GM23338 (cell line): ENCODE measurements around the gene CCT6A. TPM values are rescaled to one million over a fixed set of nuclear protein-coding genes. Genes with fewer than 3 reads are reported as not detected.

Experiments
- ATAC-seq: fragments of 200-7000 bp; cut with Tn5 transposase; 3 replicates; pipeline ENCODE4 v1.9.1; 2020
- DNase-seq: peaks from one replicate; pipeline ENCODE4 v3.0.0-alpha.2; 2015; ENCODE audit warnings: low spot score
- H2AFZ ChIP-seq: fragments of 200-600 bp; sonication (generic); 2 replicates; pipeline ENCODE4 v1.8.0; 2016; ENCODE audit warnings: antibody characterized with exemption, mild to moderate bottlenecking, moderate library complexity
- H3F3A ChIP-seq: fragments of 200-600 bp; sonication (generic); replicated peaks from 2 replicates; pipeline ENCODE4 v1.8.0; 2017; ENCODE audit warnings: antibody characterized with exemption, mixed run types, low read depth
- H3K27ac ChIP-seq: fragments of 200-600 bp; sonication (generic); 2 replicates; pipeline ENCODE4 v1.6.1; 2016; ENCODE audit warnings: low read depth
- H3K27me3 ChIP-seq: fragments of 200-600 bp; sonication (generic); 2 replicates; pipeline ENCODE4 v1.8.0; 2016; ENCODE audit warnings: mild to moderate bottlenecking, mixed run types, moderate library complexity; ENCODE audit not compliant: insufficient read depth
- H3K36me3 ChIP-seq: fragments of 200-600 bp; sonication (generic); 2 replicates; pipeline ENCODE4 v1.8.0; 2016; ENCODE audit warnings: mild to moderate bottlenecking; ENCODE audit not compliant: insufficient read depth
- H3K4me1 ChIP-seq: fragments of 200-600 bp; sonication (generic); 2 replicates; pipeline ENCODE4 v1.8.0; 2016; ENCODE audit warnings: mild to moderate bottlenecking, moderate library complexity; ENCODE audit not compliant: insufficient read depth
- H3K4me2 ChIP-seq: fragments of 200-600 bp; sonication (generic); 2 replicates; pipeline ENCODE4 v1.7.1; 2017; ENCODE audit warnings: mixed run types
- H3K4me3 ChIP-seq: fragments of 200-600 bp; sonication (generic); 2 replicates; pipeline ENCODE4 v1.6.1; 2016; ENCODE audit warnings: mixed run types
- H3K79me2 ChIP-seq: fragments of 200-600 bp; sonication (generic); replicated peaks from 2 replicates; pipeline ENCODE4 v1.8.0; 2017; ENCODE audit warnings: mild to moderate bottlenecking; ENCODE audit not compliant: insufficient read depth
- H3K9me2 ChIP-seq: fragments of 200-600 bp; sonication (generic); 2 replicates; pipeline ENCODE4 v1.8.0; 2017; ENCODE audit not compliant: insufficient read depth
- H4K20me1 ChIP-seq: fragments of 200-600 bp; sonication (generic); replicated peaks from 2 replicates; pipeline ENCODE4 v1.8.0; 2017; ENCODE audit warnings: mild to moderate bottlenecking; ENCODE audit not compliant: insufficient read depth
- H3K27ac Mint-ChIP-seq: 2 replicates; pipeline ENCODE4 v1.8.0; 2020; ENCODE audit warnings: inconsistent platforms, mild to moderate bottlenecking, moderate library complexity, mixed read lengths
- H3K27me3 Mint-ChIP-seq: 3 replicates; pipeline ENCODE4 v1.8.0; 2022; ENCODE audit warnings: low read depth, mild to moderate bottlenecking, moderate library complexity, mixed read lengths, inconsistent platforms; ENCODE audit not compliant: insufficient read depth, poor library complexity
- H3K36me3 Mint-ChIP-seq: 3 replicates; pipeline ENCODE4 v1.8.0; 2021; ENCODE audit warnings: low read depth, mild to moderate bottlenecking, inconsistent platforms, moderate library complexity, mixed read lengths
- H3K4me1 Mint-ChIP-seq: 3 replicates; pipeline ENCODE4 v1.8.0; 2020; ENCODE audit warnings: mild to moderate bottlenecking, inconsistent platforms, mixed read lengths
- H3K4me3 Mint-ChIP-seq: 3 replicates; pipeline ENCODE4 v1.8.0; 2021; ENCODE audit warnings: moderate library complexity, mild to moderate bottlenecking, inconsistent platforms, mixed read lengths
- H3K9me3 Mint-ChIP-seq: 3 replicates; pipeline ENCODE4 v1.8.0; 2020; ENCODE audit warnings: moderate library complexity, mild to moderate bottlenecking, inconsistent platforms, mixed read lengths
- CREB1 ChIP-seq: fragments of 250-450 bp; sonication (Bioruptor Pico); IDR thresholded peaks from 2 replicates; pipeline ENCODE4 v1.5.0; 2020; ENCODE audit warnings: low read depth, mild to moderate bottlenecking, moderate library complexity
- CTCF ChIP-seq, 2 experiments: fragments of 200-600 bp in 1 of 2; sonication (generic) in 1 of 2; conservative IDR thresholded peaks; 2 replicates each; pipeline versions ENCODE4 v1.5.1 to v1.6.1; 2016 to 2017; ENCODE audit warnings: antibody characterized with exemption in 2 of 2, low read depth in 2 of 2, mild to moderate bottlenecking in 2 of 2, moderate library complexity in 1 of 2
- ETS1 ChIP-seq: IDR thresholded peaks from 2 replicates; pipeline ENCODE4 v1.6.1; 2016; ENCODE audit warnings: antibody characterized with exemption
- NANOG ChIP-seq: IDR thresholded peaks from 2 replicates; pipeline ENCODE4 v1.6.1; 2016; ENCODE audit warnings: antibody characterized with exemption, borderline replicate concordance
- POLR2AphosphoS5 ChIP-seq: IDR thresholded peaks from 2 replicates; pipeline ENCODE4 v1.6.1; 2016; ENCODE audit warnings: antibody characterized with exemption, low read depth
- REST ChIP-seq: IDR thresholded peaks from one replicate; pipeline ENCODE4 v1.6.1; 2018; ENCODE audit warnings: antibody characterized with exemption; ENCODE audit not compliant: unreplicated experiment
- ZNF114 ChIP-seq: fragments of 250-450 bp; sonication (Bioruptor Pico); IDR thresholded peaks from 2 replicates; pipeline ENCODE4 v1.5.0; 2020; ENCODE audit warnings: mild to moderate bottlenecking, moderate library complexity
- ZNF331 ChIP-seq: fragments of 250-450 bp; sonication (Bioruptor Pico); IDR thresholded peaks from 2 replicates; pipeline ENCODE4 v1.5.0; 2020; ENCODE audit warnings: low read depth, mild to moderate bottlenecking, moderate library complexity
- ZNF462 ChIP-seq: fragments of 250-450 bp; sonication (Bioruptor Pico); IDR thresholded peaks from 2 replicates; pipeline ENCODE4 v1.5.0; 2020; ENCODE audit warnings: mild to moderate bottlenecking, moderate library complexity
- long read RNA-seq: library from polyadenylated mRNA; unstranded; transcript quantifications from one replicate; pipeline ENCODE4 v2.0.0, GENCODE V29; 2020; ENCODE audit not compliant: unreplicated experiment
- polyA plus RNA-seq: library from polyadenylated mRNA; unstranded; fragments of >200 nt; fragmentation: Nextera tagmentation; extraction: Ambion mirVana; gene quantifications from 2 replicates; pipeline ENCODE4 v1.2.1, GENCODE V29; 2016
- total RNA-seq: library from RNA; depleted of rRNA; stranded (reverse); fragments of >200 nt; shearing (Covaris generic); gene quantifications from 2 replicates; pipeline ENCODE4 v1.2.3, GENCODE V29; 2014; rRNA removed

Gene CCT6A
- total RNA-seq: 266 and 318 TPM in 2 replicates
- polyA plus RNA-seq: 497 and 505 TPM in 2 replicates
- long read RNA-seq, transcript CCT6A-201 (14 exons, 2,719 nt): major isoform, 266 of 427 reads
- long read RNA-seq, partial matches to known transcripts: 141 of 427 reads
- long read RNA-seq, other reads (novel, unspliced or antisense): 18 of 427 reads

GRCh38 chr7:56051339-56052191 is at the start of gene CCT6A, which contains the start of gene PSPH:
CCT6A (plus strand) TSS chr7:56051765; CDS start chr7:56051849, 84 bp downstream.
PSPH (minus strand) TSS chr7:56051444; CDS start chr7:56021212, 30,232 bp downstream.
- Mint-ChIP-seq H3K36me3 (peaks cover 48% of the 10 kb centered on the region), H3K27ac (peak within 1 kb of the TSS; percentile 99), H3K9me3 (peaks cover 2% of the 10 kb centered on the region; the same call in 1 of the 3 replicates), H3K4me1 (peaks cover 10% of the 10 kb centered on the region; the same call in 2 of the 3 replicates), H3K27me3 (no peaks in the 10 kb centered on the region), H3K4me3 (peak within 1 kb of the TSS; percentile 96)
- DNase-seq: peak; percentile 99
- TF ChIP-seq ZNF331 (CRISPR knock-in tag) (no peak), ETS1 (no peak), ZNF462 (CRISPR knock-in tag) (no peak), CREB1 (CRISPR knock-in tag) (peak; percentile 83), POLR2AphosphoS5 (peak; percentile 84), ZNF114 (CRISPR knock-in tag) (no peak), REST (no peak), NANOG (no peak), CTCF (conservative IDR thresholded peaks at IDR 0.05; ENCODE audit: low read depth in 2 of 2) (no peak)
- Histone ChIP-seq H3K36me3 (peaks cover 38% of the 10 kb centered on the region), H3K4me1 (peaks cover 17% of the 10 kb centered on the region), H3F3A (peaks cover 17% of the 10 kb centered on the region; the same call in 1 of the 2 replicates), H2AFZ (peak within 1 kb of the TSS; percentile 64; the same call in 1 of the 2 replicates), H4K20me1 (peaks cover 3% of the 10 kb centered on the region; the same call in 1 of the 2 replicates), H3K79me2 (peaks cover 63% of the 10 kb centered on the region), H3K9me2 (no peaks in the 10 kb centered on the region), H3K4me2 (peak within 1 kb of the TSS; percentile 100), H3K27ac (peak within 1 kb of the TSS; percentile 97), H3K4me3 (peak within 1 kb of the TSS; percentile 100), H3K27me3 (no peaks in the 10 kb centered on the region)
- ATAC-seq: peak; percentile 93
